Lower lobe of right lung (tissue), 2 donors: ENCODE results near the gene PDZD2. TPM values are rescaled to one million over a fixed set of nuclear protein-coding genes. Genes with fewer than 3 reads are reported as not detected.

Experiments
- ATAC-seq, 2 donors: fragments of 200-7000 bp; cut with Tn5 transposase; one replicate each; pipeline ENCODE4 v1.9.1; 2020 to 2022; ENCODE audit warnings: mild to moderate bottlenecking in 2 of 2, moderate library complexity in 2 of 2
- DNase-seq: peaks from one replicate; pipeline ENCODE4 v3.0.0-alpha.2; 2020
- H3K27ac ChIP-seq: fragments of 200-600 bp; one replicate; pipeline ENCODE4 v1.8.0; 2022
- H3K27me3 ChIP-seq: fragments of 200-600 bp; one replicate; pipeline ENCODE4 v1.8.0; 2022; ENCODE audit warnings: low read depth
- H3K36me3 ChIP-seq: fragments of 200-600 bp; one replicate; pipeline ENCODE4 v1.8.0; 2022; ENCODE audit warnings: mild to moderate bottlenecking
- H3K4me1 ChIP-seq: fragments of 200-600 bp; one replicate; pipeline ENCODE4 v1.8.0; 2022
- H3K4me3 ChIP-seq: fragments of 200-600 bp; one replicate; pipeline ENCODE4 v1.8.0; 2022; ENCODE audit warnings: mild to moderate bottlenecking
- H3K9me3 ChIP-seq: fragments of 200-600 bp; one replicate; pipeline ENCODE4 v1.8.0; 2022
- intact Hi-C: fragments of 100-400 bp; cut with DNase I; formaldehyde crosslinking; loops from one replicate; pipeline ENCODE4 v1.11.0; 2022
- total RNA-seq: library from RNA; stranded (reverse); fragmentation: NEBNext Ultra II Directional; extraction: Animal tissue kit (Norgen Biotek cat#: 25700); gene quantifications from one replicate; pipeline ENCODE4 v1.2.1, GENCODE V29; 2021
- TF ChIP-seq, protein P1 (sequence below): fragments of 200-600 bp; IDR thresholded peaks from one replicate; pipeline ENCODE4 v1.8.0; 2022; ENCODE audit warnings: antibody characterized with exemption, mild to moderate bottlenecking
- donor health status: DM: no; HTN: yes; CAD: no; lungs with severe emphysema.

Gene PDZD2
- total RNA-seq, 1 donor from 2014 or later, result 67.8 TPM

GRCh38 chr5:31934156-31934555 is 295.2 kb downstream of the PDZD2 start:
- no peak for DNase-seq
- ATAC-seq, result peak in 1 of 2 donors; percentile 57
- no peaks in the 10 kb centered on the region for H3K36me3 ChIP-seq
- no peaks in the 10 kb centered on the region for H3K27me3 ChIP-seq
- intact Hi-C loops, result no loop called here
- H3K4me1 ChIP-seq, result peaks cover 35% of the 10 kb centered on the region
- H3K27ac ChIP-seq, result peak overlapping the region; percentile 4
- no peaks in the 10 kb centered on the region for H3K9me3 ChIP-seq
- TF ChIP-seq, protein P1, sequence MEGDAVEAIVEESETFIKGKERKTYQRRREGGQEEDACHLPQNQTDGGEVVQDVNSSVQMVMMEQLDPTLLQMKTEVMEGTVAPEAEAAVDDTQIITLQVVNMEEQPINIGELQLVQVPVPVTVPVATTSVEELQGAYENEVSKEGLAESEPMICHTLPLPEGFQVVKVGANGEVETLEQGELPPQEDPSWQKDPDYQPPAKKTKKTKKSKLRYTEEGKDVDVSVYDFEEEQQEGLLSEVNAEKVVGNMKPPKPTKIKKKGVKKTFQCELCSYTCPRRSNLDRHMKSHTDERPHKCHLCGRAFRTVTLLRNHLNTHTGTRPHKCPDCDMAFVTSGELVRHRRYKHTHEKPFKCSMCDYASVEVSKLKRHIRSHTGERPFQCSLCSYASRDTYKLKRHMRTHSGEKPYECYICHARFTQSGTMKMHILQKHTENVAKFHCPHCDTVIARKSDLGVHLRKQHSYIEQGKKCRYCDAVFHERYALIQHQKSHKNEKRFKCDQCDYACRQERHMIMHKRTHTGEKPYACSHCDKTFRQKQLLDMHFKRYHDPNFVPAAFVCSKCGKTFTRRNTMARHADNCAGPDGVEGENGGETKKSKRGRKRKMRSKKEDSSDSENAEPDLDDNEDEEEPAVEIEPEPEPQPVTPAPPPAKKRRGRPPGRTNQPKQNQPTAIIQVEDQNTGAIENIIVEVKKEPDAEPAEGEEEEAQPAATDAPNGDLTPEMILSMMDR, result no peak
- H3K4me3 ChIP-seq, result no peak overlapping the region

DNA sequence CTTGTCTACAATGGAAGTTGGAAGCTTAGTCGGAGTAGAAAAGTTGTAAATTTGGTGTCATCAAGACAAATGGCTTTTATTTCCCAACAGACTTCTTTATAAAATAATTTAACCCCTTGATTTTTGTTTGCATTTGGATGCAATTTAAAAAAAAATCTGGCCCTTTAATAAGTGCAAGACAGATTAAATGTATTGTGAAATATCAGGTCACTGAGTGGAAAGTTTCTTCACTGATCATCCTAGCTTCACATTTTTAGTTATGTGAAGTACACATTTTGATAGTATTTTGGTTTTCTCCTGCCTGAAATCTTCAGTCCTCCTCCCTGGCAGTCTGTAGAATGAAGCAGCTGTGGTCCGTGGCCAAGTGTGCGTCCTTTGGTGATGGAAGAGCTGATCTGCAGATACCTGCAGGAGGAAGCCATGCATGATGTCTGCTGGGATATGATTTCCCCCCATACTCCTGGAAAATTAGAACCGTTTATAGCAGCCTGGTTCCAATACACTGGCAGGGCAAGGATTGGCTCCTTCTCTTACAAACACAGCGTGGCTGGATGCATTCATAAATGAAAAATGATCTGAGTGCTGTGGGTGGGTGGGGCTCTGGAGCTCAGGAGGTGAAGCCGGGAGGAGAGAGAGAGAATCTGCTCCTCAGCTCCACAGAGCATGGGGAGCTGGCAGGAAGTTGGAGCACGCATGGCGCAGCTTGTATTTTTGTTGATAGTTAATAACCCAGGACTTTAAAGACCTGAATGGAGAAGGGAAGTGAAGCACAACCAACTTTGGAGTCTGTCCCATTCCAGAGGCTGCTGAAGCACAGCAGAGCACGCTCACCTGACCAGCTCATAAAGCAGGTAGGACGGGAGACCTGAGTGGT is 296.8 kb downstream of the PDZD2 start:
- peak; percentile 77 for ATAC-seq

GRCh38 chr5:31936683-31937082 is 297.8 kb downstream of the PDZD2 start:
- Histone ChIP-seq H3K27me3 (no peaks in the 10 kb centered on the region), H3K36me3 (no peaks in the 10 kb centered on the region), H3K27ac (peak overlapping the region; percentile 64), H3K4me3 (peak overlapping the region; percentile 50), H3K4me1 (peaks cover 28% of the 10 kb centered on the region), H3K9me3 (no peaks in the 10 kb centered on the region)
- DNase-seq (no peak), ATAC-seq (peak; percentile 20 to 35)
- intact Hi-C loops, result no loop called here
- TF ChIP-seq, protein P1, result no peak

More for the DNA sequence above, 296.8 kb downstream of the PDZD2 start:
- Histone ChIP-seq H3K27me3 (no peaks in the 10 kb centered on the region), H3K4me3 (peak overlapping the region; percentile 50), H3K27ac (peak overlapping the region; percentile 64), H3K4me1 (peaks cover 31% of the 10 kb centered on the region), H3K9me3 (no peaks in the 10 kb centered on the region), H3K36me3 (no peaks in the 10 kb centered on the region)
- DNase-seq, result peak; percentile 52
- intact Hi-C loops, result no loop called here
- TF ChIP-seq, protein P1, result no peak

- Histone ChIP-seq H3K4me3 (peak overlapping the region; percentile 50), H3K27me3 (no peaks in the 10 kb centered on the region), H3K27ac (peak overlapping the region; percentile 64), H3K36me3 (no peaks in the 10 kb centered on the region), H3K9me3 (no peaks in the 10 kb centered on the region), H3K4me1 (peaks cover 25% of the 10 kb centered on the region)
- intact Hi-C loops, result no loop called here
- TF ChIP-seq, protein P1, result no peak
- ATAC-seq (peak; percentile 57 to 66), DNase-seq (no peak)
Observed at GRCh38 chr5:31937226-31937625, 298.3 kb downstream of the PDZD2 start.

DNA sequence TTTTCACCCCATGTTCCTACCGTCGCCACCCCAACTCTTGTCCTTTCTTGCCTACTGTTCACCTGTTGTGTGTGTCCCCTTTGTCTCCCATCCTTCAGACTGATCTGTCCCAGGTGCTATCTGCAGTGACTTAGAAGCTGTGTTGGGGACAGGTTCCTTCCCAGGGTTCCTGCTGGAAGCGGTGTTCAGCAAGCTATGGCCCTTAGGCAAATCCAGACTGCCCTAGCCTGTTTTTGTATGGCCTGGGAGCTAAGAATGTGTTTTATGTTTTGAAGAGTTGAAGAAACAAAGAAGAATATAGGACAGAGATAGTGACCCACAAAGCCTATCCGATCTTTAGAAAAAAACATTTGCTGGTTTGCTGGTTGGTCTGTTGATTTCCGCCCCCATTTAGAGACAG is 298.8 kb downstream of the PDZD2 start:
- Histone ChIP-seq H3K9me3 (no peaks in the 10 kb centered on the region), H3K36me3 (no peaks in the 10 kb centered on the region), H3K27ac (peak overlapping the region; percentile 11), H3K4me3 (peak overlapping the region; percentile 50), H3K4me1 (peaks cover 25% of the 10 kb centered on the region), H3K27me3 (no peaks in the 10 kb centered on the region)
- DNase-seq (no peak), ATAC-seq (peak in 1 of 2 donors; percentile 2)
- TF ChIP-seq, protein P1, result no peak
- intact Hi-C loops, result no loop called here
